Endothelial cell of coronary artery (primary cell): ENCODE data around the gene CCDC47. TPM values are rescaled to one million over a fixed set of nuclear protein-coding genes. Genes with fewer than 3 reads are reported as not detected.

Experiments used
- total RNA-seq: library from RNA; depleted of rRNA; stranded (reverse); fragments of >200 nt; gene quantifications from 2 replicates; pipeline ENCODE4 v1.2.3, GENCODE V29; 2014

The CCDC47 gene
- 87.7 and 117 TPM in 2 replicates for total RNA-seq

DNA sequence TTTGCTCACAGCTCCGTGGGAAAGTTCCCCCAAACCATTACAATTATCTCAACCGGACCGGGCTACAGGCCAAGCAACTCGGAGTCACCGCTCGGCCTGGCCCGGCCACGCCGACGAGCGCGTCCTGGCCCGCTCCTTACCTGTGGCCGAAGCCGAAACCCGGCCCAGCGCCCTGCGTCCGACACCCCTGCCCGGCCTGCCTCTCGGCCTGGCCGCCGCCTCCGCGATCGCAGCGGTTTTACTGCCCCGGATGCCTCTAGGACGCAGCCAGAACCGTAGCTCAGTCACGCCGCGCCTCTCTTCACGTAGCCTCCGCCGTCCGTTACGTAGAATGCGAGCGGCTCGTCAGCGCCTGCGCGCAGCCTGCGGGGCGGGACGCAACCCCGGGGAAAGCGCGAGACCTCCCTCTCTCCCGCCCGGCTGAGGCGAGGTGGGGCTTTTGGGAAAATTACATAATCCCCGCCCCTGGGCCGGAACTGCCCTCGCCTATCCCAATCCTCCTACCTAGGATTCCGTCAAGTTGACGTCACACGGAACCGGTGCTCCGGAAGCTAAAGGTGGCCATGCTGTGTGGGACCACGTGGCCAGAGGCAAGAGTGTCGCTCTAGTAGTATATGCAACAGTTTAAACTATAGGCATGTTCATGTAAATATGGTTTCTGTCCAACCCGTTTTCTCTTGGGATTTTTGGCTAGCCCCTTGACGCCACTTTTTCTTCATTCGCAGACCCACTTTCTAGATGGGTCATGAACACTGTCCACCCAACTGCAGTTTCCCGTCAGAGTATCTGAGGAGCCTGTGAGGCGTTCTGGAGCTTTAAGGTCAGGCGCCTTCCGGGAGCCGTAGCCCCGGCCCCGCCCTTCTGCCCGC, at the start of gene CCDC47:
Gene CCDC47, minus strand, starts transcription at position 326 of the 869 bp plus-strand sequence. CDS start 7,422 bp downstream, outside the sequence.

GRCh38 chr17:63774141-63774968, 958 bp upstream of the CCDC47 start, which contains the start of gene DDX42:
Gene DDX42, plus strand, starts transcription at chr17:63774170. Its CDS starts 12,880 bp downstream, at chr17:63787050.

DNA sequence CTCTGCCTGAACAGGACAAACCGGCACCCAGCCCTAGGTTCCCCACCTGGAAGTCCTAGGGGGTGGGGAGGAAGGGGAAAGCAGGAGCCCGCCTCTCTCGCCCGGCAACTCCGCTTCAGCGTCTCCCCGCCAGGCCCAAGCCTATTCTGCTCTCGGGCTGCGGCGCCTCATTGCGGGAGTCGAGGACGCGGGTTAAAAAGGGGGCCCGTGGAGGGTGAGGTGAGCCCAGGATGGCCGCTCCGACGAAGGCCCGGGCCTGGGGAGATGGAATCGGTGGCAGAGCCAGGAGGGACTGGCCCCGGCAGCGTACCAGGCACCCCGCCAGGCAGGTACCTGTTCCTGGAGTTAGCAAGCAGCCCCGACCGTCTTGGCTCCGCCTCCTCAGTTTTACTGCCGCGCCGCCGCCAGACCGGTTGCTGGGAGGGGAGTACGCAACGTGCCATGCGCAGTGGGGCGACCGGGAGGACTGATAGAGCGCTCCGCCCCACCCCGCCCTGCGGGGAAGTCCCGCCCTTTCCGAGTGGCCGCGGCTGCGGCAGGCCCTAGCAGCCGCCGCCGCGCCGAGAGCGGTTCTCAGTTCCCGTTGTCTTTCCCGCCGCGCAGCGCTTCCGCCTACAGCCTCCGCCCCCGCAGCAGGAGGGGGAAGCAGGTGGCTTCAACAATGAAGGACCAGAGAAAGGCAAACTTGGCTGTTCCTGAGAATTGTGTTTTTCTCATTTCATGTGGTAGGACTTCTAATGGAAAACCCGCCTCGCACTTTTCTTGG, 31.8 kb downstream of the CCDC47 start, which contains the start of gene STRADA:
Gene STRADA, minus strand, starts transcription at position 392 of the 766 bp plus-strand sequence. CDS start 13,430 bp downstream, outside the sequence.

GRCh38 chr17:63699638-63700527, 73.5 kb downstream of the CCDC47 start, which contains the start of gene LIMD2:
Gene LIMD2, minus strand, starts transcription at chr17:63700125. Its CDS starts 827 bp downstream, at chr17:63699298.

Other genes with a start within 250 kb of the CCDC47 start
- 19.0 and 21.5 TPM in 2 replicates for gene DCAF7, start 223.1 kb downstream of the CCDC47 start, total RNA-seq
- 16.4 and 18.2 TPM in 2 replicates for gene TACO1, start 172.7 kb downstream of the CCDC47 start, total RNA-seq
- 78.2 and 83.7 TPM in 2 replicates for gene MAP3K3, start 151.2 kb downstream of the CCDC47 start, total RNA-seq
- 13.8 and 24.0 TPM in 2 replicates for gene LIMD2, start 73.5 kb downstream of the CCDC47 start, total RNA-seq
- gene STRADA, start 31.8 kb downstream of the CCDC47 start, total RNA-seq: 17.2 and 22.3 TPM in 2 replicates
- 65.1 and 80.6 TPM in 2 replicates for gene DDX42, start 573 bp upstream of the CCDC47 start, total RNA-seq
- gene PSMC5, start 53.8 kb upstream of the CCDC47 start, total RNA-seq: 92.1 and 129 TPM in 2 replicates
- 57.2 and 84.5 TPM in 2 replicates for gene FTSJ3, start 54.1 kb upstream of the CCDC47 start, total RNA-seq
- 69.4 and 77.6 TPM in 2 replicates for gene SMARCD2, start 69.1 kb upstream of the CCDC47 start, total RNA-seq
- not detected in 2 replicates for gene CSH2, start 100.1 kb upstream of the CCDC47 start, total RNA-seq
- gene GH2, start 108.3 kb upstream of the CCDC47 start, total RNA-seq: not detected in 2 replicates
- not detected in 2 replicates for gene CSH1, start 123.0 kb upstream of the CCDC47 start, total RNA-seq
- not detected in 2 replicates for gene CSHL1, start 137.7 kb upstream of the CCDC47 start, total RNA-seq
- gene GH1, start 145.2 kb upstream of the CCDC47 start, total RNA-seq: not detected in 2 replicates
- 1.1 TPM in 2 replicates for gene CD79B, start 158.7 kb upstream of the CCDC47 start, total RNA-seq
- under 0.01 and 0.09 TPM in 2 replicates for gene SCN4A, start 199.3 kb upstream of the CCDC47 start, total RNA-seq
- 0.27 and 0.28 TPM in 2 replicates for gene PRR29, start 224.8 kb upstream of the CCDC47 start, total RNA-seq
- 348 and 500 TPM in 2 replicates for gene ICAM2, start 247.0 kb upstream of the CCDC47 start, total RNA-seq